ENCODE measurements around the gene SV2B. TPM values are rescaled to one million over a fixed set of nuclear protein-coding genes. Genes with fewer than 3 reads are reported as not detected.

The SV2B gene, protein sequence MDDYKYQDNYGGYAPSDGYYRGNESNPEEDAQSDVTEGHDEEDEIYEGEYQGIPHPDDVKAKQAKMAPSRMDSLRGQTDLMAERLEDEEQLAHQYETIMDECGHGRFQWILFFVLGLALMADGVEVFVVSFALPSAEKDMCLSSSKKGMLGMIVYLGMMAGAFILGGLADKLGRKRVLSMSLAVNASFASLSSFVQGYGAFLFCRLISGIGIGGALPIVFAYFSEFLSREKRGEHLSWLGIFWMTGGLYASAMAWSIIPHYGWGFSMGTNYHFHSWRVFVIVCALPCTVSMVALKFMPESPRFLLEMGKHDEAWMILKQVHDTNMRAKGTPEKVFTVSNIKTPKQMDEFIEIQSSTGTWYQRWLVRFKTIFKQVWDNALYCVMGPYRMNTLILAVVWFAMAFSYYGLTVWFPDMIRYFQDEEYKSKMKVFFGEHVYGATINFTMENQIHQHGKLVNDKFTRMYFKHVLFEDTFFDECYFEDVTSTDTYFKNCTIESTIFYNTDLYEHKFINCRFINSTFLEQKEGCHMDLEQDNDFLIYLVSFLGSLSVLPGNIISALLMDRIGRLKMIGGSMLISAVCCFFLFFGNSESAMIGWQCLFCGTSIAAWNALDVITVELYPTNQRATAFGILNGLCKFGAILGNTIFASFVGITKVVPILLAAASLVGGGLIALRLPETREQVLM
- total RNA-seq (2022; extraction: Qiagen RNA extraction): 0.13 to 0.28 TPM (median 0.15 TPM) in 5 replicates

DNA sequence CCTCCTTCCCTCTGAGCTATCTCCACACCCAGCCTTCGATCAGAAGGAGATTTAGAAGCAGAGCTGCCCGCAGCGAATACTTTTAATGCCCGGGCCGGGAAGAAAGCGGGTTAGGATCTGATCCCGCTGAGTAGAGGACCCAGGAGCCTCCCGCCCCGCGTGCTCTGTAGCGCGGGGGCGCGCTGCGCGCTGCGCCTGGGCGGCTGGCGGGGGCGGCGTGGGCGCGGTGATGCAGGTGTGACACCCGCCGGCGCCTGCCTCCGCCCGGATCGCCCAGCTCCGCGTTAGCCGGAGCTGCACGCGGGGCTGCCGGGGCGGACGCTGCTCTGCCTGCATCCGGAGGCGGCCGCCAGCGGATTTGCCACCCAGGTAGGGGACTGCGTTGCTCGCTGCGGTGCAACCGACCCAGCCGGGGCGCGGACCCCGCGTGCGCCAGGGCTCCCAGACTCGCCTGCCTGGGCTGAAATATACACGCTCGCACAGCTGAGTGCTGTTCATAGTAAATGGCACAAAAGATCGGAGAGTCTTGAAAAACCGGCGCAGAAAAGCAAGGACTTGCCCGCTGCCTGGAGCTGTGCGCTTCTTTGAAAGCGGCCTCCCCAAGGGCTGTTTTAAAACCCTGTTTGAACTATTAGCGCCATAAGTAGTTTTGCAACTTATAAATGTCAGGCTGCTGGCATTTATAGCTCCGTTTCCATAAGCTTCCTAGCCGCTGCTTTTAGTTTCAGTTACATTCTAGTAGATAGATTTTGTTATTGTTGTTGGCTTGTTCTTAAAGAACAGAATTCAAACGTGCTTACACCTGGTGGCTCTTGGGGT is at the start of gene SV2B:
Gene SV2B (plus strand): TSS at position 263 of the 819 bp plus-strand sequence. CDS start 126,007 bp downstream, outside the sequence.

Other genes with a start within 250 kb of the SV2B start
- 51.5 to 62.8 TPM (median 59.0 TPM) in 5 replicates for gene FURIN, start 231.7 kb upstream of the SV2B start, total RNA-seq (2022; extraction: Qiagen RNA extraction)
- 0.46 to 0.89 TPM (median 0.85 TPM) in 5 replicates for gene FES, start 215.8 kb upstream of the SV2B start, total RNA-seq (2022; extraction: Qiagen RNA extraction)
- 23.5 to 29.6 TPM (median 24.9 TPM) in 5 replicates for gene MAN2A2, start 197.0 kb upstream of the SV2B start, total RNA-seq (2022; extraction: Qiagen RNA extraction)
- gene HDDC3, start 167.7 kb upstream of the SV2B start, total RNA-seq (2022; extraction: Qiagen RNA extraction): 27.9 to 36.4 TPM (median 35.4 TPM) in 5 replicates
- 52.3 to 61.9 TPM (median 55.0 TPM) in 5 replicates for gene UNC45A, start 165.0 kb upstream of the SV2B start, total RNA-seq (2022; extraction: Qiagen RNA extraction)
- gene RCCD1, start 145.4 kb upstream of the SV2B start, total RNA-seq (2022; extraction: Qiagen RNA extraction): 23.5 to 44.0 TPM (median 36.6 TPM) in 5 replicates
- gene PRC1, start 105.7 kb upstream of the SV2B start, total RNA-seq (2022; extraction: Qiagen RNA extraction): 173 to 247 TPM (median 202 TPM) in 5 replicates
- 12.9 to 16.5 TPM (median 14.6 TPM) in 5 replicates for gene VPS33B, start 77.7 kb upstream of the SV2B start, total RNA-seq (2022; extraction: Qiagen RNA extraction)

Data from A549 treated with AZD2906 at 1 μM for 4 hours (cell line).